ENCODE measurements around the gene REEP1.
"Not testable (repeated sequence)": the region's sequence is repeated elsewhere in the genome, so short reads cannot be mapped to it uniquely, and the experiment has no call there.

Gene REEP1

DNA sequence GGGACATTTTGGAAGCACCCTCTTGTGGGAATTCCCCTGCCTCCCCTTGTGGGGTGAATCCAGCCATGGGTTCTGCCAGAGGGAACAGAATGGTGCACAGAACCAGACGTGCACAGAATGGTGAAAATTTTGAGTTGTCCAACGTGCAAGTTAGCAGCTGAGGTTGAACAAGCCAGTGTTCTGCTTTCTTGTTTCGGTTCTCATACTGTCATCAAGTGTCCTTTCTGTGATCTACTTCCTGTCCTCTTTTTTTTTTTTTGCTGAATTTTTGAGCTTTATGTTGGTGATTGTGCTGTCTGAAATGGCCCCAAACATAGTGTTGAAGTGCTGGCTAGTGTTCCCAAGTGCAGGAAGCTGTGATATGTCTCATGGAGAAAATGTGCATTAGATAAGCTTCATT is 21.5 kb upstream of the REEP1 start:
- H3K4me1 Mint-ChIP-seq = peaks cover 7% of the 10 kb centered on the region
- ATAC-seq (no peak), DNase-seq (no peak)
- no peak overlapping the region for H3K4me3 Mint-ChIP-seq
- H3K9me3 Mint-ChIP-seq = no peaks in the 10 kb centered on the region
- no peak overlapping the region for H3K27ac Mint-ChIP-seq
- H3K27me3 Mint-ChIP-seq = no peaks in the 10 kb centered on the region

GRCh38 chr2:86357392-86357963 is 20.1 kb upstream of the REEP1 start:
- Mint-ChIP-seq H3K4me3 (no peak overlapping the region), H3K27ac (no peak overlapping the region), H3K9me3 (no peaks in the 10 kb centered on the region), H3K4me1 (peaks cover 7% of the 10 kb centered on the region), H3K27me3 (peaks cover 2% of the 10 kb centered on the region)
- DNase-seq = no peak
- no peak for ATAC-seq

- H3K27me3 Mint-ChIP-seq = peaks cover 25% of the 10 kb centered on the region
- H3K4me1 Mint-ChIP-seq = no peaks in the 10 kb centered on the region
- H3K4me3 Mint-ChIP-seq = no peak overlapping the region
- ATAC-seq = no peak
- no peaks in the 10 kb centered on the region for H3K9me3 Mint-ChIP-seq
- no peak overlapping the region for H3K27ac Mint-ChIP-seq
- no peak for DNase-seq
Observed at GRCh38 chr2:86352727-86353221, 15.3 kb upstream of the REEP1 start.

GRCh38 chr2:86352137-86352726 is 14.8 kb upstream of the REEP1 start:
- ATAC-seq = no peak
- Mint-ChIP-seq H3K27me3 (peaks cover 31% of the 10 kb centered on the region), H3K4me1 (no peaks in the 10 kb centered on the region), H3K27ac (peak overlapping the region in 1 of 2 donors; percentile 2), H3K4me3 (no peak overlapping the region), H3K9me3 (no peaks in the 10 kb centered on the region)
- DNase-seq = no peak

DNA sequence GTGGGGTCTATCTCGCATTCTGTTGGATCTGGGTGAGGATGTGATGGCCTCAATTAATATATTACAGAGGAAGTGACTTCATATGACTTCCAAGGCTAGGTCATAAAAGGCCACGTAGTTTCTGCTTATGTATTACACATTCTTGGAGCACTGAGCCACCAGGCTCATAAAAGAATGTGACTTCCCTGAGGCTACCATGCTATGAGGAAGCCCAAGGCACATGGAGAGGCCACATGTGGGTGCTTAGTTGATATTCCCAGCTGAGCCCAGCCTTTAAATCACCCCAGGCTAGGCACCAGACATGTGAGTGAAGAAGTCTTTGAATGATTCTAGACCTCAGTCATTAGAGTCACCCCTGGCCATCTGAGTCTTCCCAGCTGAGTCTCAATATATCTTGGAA is 13.3 kb upstream of the REEP1 start:
- DNase-seq = no peak
- H3K9me3 Mint-ChIP-seq = no peaks in the 10 kb centered on the region
- ATAC-seq = no peak
- no peak overlapping the region for H3K4me3 Mint-ChIP-seq
- peaks cover 31% of the 10 kb centered on the region for H3K27me3 Mint-ChIP-seq
- H3K4me1 Mint-ChIP-seq = no peaks in the 10 kb centered on the region
- no peak overlapping the region for H3K27ac Mint-ChIP-seq

DNA sequence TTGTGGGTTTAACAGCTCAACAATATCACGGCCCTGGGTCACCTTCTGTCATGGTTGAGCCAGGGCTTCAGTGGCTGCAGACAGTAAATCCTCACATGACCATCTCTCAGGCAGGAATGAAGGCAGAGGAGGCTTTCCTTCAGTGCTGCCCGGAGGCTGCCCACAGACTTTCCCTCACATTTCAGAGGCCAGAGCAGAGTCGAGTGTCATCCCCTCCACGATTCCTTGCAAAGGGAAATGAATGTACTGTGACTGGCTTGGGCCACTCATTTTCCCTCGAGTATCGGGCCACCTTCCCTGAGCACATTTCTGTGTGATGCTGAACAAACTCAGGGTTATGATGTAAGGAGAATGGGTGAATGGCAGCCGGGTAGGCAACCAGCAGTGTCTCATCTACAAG is 10.0 kb upstream of the REEP1 start:
- ATAC-seq (no peak), DNase-seq (no peak)
- Mint-ChIP-seq H3K4me3 (no peak overlapping the region), H3K9me3 (no peaks in the 10 kb centered on the region), H3K4me1 (no peaks in the 10 kb centered on the region), H3K27me3 (peaks cover 28% of the 10 kb centered on the region), H3K27ac (no peak overlapping the region)

DNA sequence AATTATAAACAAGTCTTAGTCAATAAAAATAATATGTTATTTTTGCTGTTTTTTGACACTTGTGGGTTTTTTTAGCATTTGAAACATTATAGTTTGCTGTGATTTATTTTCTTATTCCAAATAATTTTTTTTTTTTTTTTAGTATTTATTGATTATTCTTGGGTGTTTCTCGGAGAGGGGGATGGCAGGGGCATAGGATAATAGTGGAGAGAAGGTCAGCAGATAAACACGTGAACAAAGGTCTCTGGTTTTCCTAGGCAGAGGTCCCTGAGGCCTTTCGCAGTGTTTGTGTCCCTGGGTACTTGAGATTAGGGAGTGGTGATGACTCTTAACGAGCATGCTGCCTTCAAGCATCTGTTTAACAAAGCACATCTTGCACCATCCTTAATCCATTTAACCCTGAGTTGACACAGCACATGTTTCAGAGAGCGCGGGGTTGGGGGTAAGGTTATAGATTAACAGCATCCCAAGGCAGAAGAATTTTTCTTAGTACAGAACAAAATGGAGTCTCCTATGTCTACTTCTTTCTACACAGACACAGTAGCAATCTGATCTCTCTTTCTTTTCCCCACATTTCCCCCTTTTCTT is 8.5 kb upstream of the REEP1 start:
- ATAC-seq, H3K27ac Mint-ChIP-seq, H3K4me3 Mint-ChIP-seq, DNase-seq, H3K4me1 Mint-ChIP-seq, H3K9me3 Mint-ChIP-seq: not testable (repeated sequence)
- peaks cover 36% of the 10 kb centered on the region for H3K27me3 Mint-ChIP-seq

GRCh38 chr2:86344404-86344803 is 7.0 kb upstream of the REEP1 start:
- Mint-ChIP-seq H3K4me1 (no peaks in the 10 kb centered on the region), H3K9me3 (peaks cover 8 to 13% of the 10 kb centered on the region in 2 donors), H3K4me3 (no peak overlapping the region), H3K27ac (no peak overlapping the region), H3K27me3 (peaks cover 45% of the 10 kb centered on the region)
- DNase-seq = no peak
- no peak for ATAC-seq

DNA sequence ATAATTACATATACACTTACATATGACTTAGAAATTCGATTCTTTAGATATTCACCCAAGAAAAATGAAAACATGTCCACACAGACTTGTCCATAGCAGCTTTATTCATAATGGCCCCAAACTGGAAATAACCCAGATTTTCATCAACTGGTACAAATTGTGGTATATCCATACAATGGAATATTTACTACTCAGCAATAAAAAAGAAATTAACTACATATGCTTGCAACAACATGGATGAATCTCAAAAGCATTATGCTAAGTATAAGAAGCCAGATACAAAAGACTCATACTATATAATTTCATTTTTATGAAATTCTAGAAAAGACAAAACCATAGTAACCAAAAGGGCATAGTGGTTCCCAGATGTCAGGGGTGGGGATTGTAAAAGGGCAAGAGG is 5.1 kb upstream of the REEP1 start:
- Mint-ChIP-seq H3K9me3 (peaks cover 8 to 13% of the 10 kb centered on the region in 2 donors), H3K4me1 (peaks cover 7% of the 10 kb centered on the region), H3K27ac (no peak overlapping the region), H3K27me3 (peaks cover 50% of the 10 kb centered on the region), H3K4me3 (no peak overlapping the region)
- no peak for DNase-seq
- no peak for ATAC-seq

- no peak overlapping the region for H3K4me3 Mint-ChIP-seq
- DNase-seq (no peak), ATAC-seq (no peak)
- no peak overlapping the region for H3K27ac Mint-ChIP-seq
- H3K4me1 Mint-ChIP-seq = peaks cover 13% of the 10 kb centered on the region
- peaks cover 8 to 13% of the 10 kb centered on the region in 2 donors for H3K9me3 Mint-ChIP-seq
- H3K27me3 Mint-ChIP-seq = peaks cover 54% of the 10 kb centered on the region
Observed at GRCh38 chr2:86341470-86341869, 4.0 kb upstream of the REEP1 start.

DNA sequence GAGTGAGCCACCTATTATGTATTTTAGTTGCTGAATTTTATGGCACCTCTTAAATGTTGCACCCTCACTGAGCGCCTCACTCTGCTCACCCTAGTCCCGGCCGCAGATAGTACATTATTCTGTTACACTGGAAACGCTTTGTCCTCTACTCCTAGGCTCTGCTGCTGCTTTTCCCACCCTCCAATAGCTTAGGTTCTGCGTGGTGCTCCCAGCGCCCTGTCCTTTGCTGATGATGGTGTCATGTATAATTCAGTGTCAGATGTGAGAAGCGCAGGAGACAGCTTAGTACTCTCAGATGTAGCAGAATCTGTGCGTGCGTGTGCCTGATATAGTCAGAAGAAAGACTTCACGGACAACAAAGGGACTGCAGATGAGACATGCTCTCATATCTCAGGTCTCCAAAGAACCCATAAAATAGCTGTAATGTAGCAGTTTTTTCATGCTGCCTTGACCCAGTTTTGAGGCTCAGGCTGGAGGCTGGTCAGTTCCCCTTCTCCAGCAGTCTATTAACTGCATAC is 1.4 kb upstream of the REEP1 start:
- H3K4me3 Mint-ChIP-seq = no peak overlapping the region
- no peak overlapping the region for H3K27ac Mint-ChIP-seq
- H3K4me1 Mint-ChIP-seq = peaks cover 20% of the 10 kb centered on the region
- DNase-seq (no peak), ATAC-seq (no peak)
- H3K9me3 Mint-ChIP-seq = peaks cover 8 to 13% of the 10 kb centered on the region in 2 donors
- peaks cover 80% of the 10 kb centered on the region for H3K27me3 Mint-ChIP-seq

DNA sequence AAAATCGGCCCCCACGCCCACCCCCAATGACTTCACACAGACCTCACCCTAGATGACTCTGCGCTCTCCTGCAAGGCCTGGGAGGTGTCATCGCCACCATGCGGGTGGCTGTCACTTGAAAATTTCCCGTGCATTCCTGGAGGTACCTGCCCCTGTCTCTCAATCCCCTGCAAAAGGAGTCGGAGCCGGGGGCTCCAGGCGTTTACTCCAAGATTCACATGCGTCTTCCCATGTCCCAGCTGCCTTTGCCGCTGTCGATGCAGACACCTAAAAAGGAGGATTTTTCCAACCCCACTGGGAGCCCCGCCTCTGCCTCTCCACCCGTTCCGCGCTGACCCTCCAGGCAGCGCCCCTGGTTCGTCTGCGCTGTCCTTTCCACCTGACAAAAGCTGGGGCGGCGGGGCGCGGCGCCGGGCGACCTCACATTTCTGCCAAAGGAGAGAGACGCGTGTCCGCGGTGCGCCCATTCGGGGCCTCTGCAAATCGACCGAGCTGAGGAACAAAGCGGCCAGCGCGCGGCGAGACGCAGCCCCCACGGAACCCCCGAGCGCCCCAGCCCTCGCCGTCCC is 667 bp downstream of the REEP1 start:
- Mint-ChIP-seq H3K9me3 (peaks cover 8 to 13% of the 10 kb centered on the region in 2 donors), H3K4me1 (peaks cover 20% of the 10 kb centered on the region), H3K27me3 (peaks cover 76% of the 10 kb centered on the region), H3K27ac (peak overlapping the region in 1 of 2 donors; percentile 8), H3K4me3 (peak overlapping the region; percentile 83 to 87)
- DNase-seq = peak in 1 of 2 donors; percentile 13
- ATAC-seq = peak; percentile 37

DNA sequence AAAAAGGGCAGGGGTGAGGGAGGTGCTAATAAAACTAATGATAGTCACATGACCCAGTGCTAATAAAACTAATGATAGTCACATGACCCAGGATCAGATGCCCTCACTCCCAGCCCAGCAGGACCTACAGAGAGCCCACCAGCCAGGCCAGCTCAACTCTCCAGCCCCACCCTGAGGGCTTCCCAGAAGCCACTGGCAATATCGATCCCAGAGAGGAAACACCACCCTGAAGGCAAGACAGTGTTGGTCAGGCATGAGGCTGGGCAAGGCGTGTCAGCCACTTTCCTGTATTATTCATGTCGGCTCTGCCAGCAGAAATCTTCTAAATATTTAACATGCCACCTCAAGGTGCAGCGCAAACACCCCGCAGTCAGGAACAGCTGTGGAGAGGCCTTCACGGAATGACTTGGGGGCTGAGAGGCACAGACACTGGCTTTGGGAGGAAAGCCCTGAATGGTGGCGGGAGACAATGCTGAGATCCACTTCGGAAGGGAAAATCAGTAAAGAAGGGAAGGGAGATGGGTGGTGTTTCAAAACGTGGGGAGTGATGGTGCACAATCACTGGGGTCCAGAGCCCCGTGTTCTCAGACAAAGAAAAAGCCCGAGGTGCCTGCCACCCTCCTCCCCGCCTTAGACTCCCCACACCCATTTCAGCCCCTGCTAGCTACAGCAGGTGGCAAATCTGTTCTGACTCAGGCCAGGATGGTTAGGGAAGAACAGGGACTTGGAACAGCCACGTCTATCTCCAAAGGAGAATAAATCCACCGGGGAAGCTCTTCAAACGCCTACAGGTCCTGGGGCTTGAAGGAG is 1.4 kb downstream of the REEP1 start:
- Mint-ChIP-seq H3K27me3 (peaks cover 76% of the 10 kb centered on the region), H3K27ac (no peak overlapping the region)

DNA sequence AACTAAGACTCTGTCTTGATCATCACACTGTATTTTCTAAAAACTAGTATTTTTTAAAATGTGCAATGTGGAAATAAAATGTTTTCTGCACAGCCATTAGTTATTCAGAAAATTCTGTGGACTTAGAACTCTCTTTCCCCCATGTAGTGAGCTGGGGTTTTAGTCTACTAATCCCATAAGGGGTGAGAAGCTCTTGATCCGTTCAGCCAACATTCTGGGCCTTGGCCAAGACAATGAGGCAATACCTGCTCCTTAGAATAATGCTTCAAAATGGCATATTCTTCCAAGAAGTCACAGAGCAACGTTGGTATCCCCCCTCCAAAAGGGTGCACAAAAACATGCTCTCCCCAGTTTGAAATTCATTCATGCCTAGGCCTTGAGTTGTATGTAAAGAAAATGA is 4.0 kb downstream of the REEP1 start:
- Mint-ChIP-seq H3K27me3 (peaks cover 53% of the 10 kb centered on the region), H3K9me3 (no peaks in the 10 kb centered on the region), H3K4me1 (peaks cover 19% of the 10 kb centered on the region), H3K4me3 (no peak overlapping the region), H3K27ac (no peak overlapping the region)
- DNase-seq = no peak
- ATAC-seq = no peak

More for the DNA sequence above, 1.4 kb downstream of the REEP1 start:
- DNase-seq (no peak), ATAC-seq (peak; percentile 16)
- Mint-ChIP-seq H3K4me3 (peak overlapping the region; percentile 83 to 87), H3K9me3 (peaks cover 3 to 7% of the 10 kb centered on the region in 2 donors), H3K4me1 (peaks cover 20% of the 10 kb centered on the region)

GRCh38 chr2:86332654-86333053 is 4.8 kb downstream of the REEP1 start:
- Mint-ChIP-seq H3K9me3 (no peaks in the 10 kb centered on the region), H3K4me3 (no peak overlapping the region), H3K4me1 (peaks cover 12% of the 10 kb centered on the region), H3K27me3 (peaks cover 46% of the 10 kb centered on the region), H3K27ac (no peak overlapping the region)
- DNase-seq = no peak
- ATAC-seq = no peak

Measured in stimulated activated naive CD8-positive, alpha-beta T cell treated with anti-CD3 and anti-CD28 coated beads, Interleukin-15, amount 100 ng/mL, for 72 hours (primary cell).